Activated T-cell treated with anti-CD3 and anti-CD28 coated beads for 4 hours (primary cell): ENCODE results near the gene THAP7.
"Not testable (repeated sequence)": the region's sequence is repeated elsewhere in the genome, so short reads cannot be mapped to it uniquely, and the experiment has no call there.

ENCODE experiments used
- DNase-seq: peaks from one replicate; pipeline ENCODE4 v3.0.0-alpha.2; 2020

The THAP7 gene

GRCh38 chr22:21001601-21002325, at the start of gene THAP7:
Gene THAP7, minus strand, starts transcription at chr22:21002118. Its CDS starts 207 bp downstream, at chr22:21001911.
- peak; percentile 95 for DNase-seq

- no peak for DNase-seq
These were observed 49.4 kb upstream of the THAP7 start for GRCh38 chr22:21051145-21051830.

- not testable (repeated sequence) for DNase-seq
These were observed 47.0 kb upstream of the THAP7 start for GRCh38 chr22:21048965-21049364.

GRCh38 chr22:21048448-21048847, 46.5 kb upstream of the THAP7 start:
- not testable (repeated sequence) for DNase-seq

GRCh38 chr22:21047730-21048129, 45.8 kb upstream of the THAP7 start:
- no peak for DNase-seq

DNA sequence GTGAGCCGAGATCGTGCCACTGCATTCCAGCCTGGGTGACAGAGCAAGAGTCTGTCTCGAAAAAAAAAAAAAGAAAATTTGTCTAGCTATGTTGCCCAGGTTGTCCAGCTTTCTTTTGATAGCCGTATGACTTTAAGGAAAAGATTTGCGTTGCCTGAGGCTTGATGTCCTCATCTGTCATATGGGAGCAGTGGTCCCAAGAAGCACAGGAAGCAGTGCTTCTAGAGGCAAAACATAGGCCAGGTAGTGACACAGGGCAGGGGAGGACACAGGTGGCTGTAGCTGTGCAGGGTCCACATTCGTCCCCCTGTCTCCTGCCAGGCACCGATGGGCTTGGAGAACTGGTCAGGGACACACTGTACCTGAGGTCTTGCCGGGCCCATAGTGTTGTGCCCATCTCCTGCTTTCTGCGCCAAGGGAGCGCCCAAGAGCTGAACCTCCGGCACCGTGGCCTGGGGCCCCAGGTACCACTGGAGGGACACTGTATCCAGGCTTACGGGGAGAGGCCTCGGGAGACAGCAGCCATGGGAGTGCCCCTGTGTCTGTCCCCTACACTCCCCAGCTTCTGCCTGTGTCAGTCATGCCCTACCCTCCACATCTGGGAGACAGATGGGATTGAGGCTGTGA, 45.2 kb upstream of the THAP7 start:
- DNase-seq: no peak

DNA sequence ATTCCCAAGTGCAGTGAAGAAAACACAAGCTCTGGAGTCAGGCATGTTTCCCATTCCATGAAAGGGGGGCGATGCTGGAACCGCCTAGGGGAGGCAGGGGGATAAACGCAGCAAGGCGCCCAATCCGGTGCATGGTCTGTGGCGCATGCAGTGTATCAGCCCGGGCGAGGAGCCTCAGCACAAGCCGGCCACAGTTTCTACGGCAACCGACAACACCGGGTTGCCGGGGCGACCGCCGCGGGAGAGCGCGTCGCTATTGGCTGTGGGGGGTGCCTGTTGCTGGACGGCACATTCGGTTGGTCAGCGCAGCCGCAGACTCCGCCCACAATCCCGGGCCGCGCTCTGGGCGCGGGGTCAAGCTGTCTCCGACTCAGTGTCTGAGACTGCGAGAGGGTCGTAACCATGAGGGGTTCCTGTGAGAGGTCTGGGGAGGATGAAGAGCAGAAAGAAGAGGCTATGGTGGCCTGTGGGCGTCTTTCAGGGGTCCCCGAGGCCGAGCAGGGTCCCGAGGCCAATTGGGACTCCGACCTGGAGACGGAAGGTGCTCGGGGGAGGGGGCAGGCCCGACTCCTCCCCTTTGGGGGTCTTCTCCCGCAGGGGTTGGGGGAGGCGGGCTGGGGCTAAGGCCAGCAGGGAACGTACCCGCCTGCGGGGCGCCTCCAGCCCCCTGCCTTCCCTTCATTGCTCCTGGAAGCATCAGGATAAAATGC, 43.8 kb upstream of the THAP7 start, which contains the start of gene LRRC74B:
TSS of gene LRRC74B (plus strand) at position 362 of the 710 bp plus-strand sequence. CDS start at position 403, 41 bp downstream.
- peak; percentile 25 for DNase-seq

- no peak for DNase-seq
These were observed 43.1 kb upstream of the THAP7 start for GRCh38 chr22:21044931-21045584.

GRCh38 chr22:21043860-21044535, 42.1 kb upstream of the THAP7 start:
- DNase-seq: no peak

- DNase-seq: no peak
These were observed 41.3 kb upstream of the THAP7 start for GRCh38 chr22:21042978-21043859.

- DNase-seq: no peak
These were observed 40.0 kb upstream of the THAP7 start for GRCh38 chr22:21041937-21042336.

- DNase-seq: not testable (repeated sequence)
These were observed 37.2 kb upstream of the THAP7 start for GRCh38 chr22:21039158-21039557.

GRCh38 chr22:21038405-21038804, 36.5 kb upstream of the THAP7 start:
- DNase-seq: no peak

GRCh38 chr22:21034989-21035388, 33.1 kb upstream of the THAP7 start:
- no peak for DNase-seq

DNA sequence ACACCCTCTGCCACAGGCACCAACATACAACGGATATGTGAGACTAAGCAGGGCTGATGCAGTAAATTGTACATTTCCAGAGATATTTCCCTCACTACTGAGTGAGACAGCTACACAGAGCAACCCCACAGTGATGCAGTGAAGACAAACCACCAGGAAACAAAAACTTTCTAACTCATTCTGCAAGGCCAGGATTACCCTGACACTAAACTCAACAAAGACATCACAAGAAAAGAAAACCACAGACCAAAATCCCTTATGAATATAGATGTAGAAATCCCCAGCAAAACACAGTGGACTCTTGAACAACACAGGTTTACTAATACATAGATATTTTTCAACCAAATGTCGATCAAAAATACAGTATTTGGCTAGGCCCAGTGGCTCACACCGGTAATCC, 32.0 kb upstream of the THAP7 start:
- no peak for DNase-seq

GRCh38 chr22:21032868-21033688, 31.2 kb upstream of the THAP7 start:
- no peak for DNase-seq

GRCh38 chr22:21032037-21032867, 30.3 kb upstream of the THAP7 start, which contains the start of gene SLC7A4:
Gene SLC7A4, minus strand, starts transcription at chr22:21032561. Its CDS starts 749 bp downstream, at chr22:21031812.
- no peak for DNase-seq

GRCh38 chr22:21031545-21032036, 29.7 kb upstream of the THAP7 start:
- DNase-seq: no peak
